Astrocyte (in vitro differentiated cells and primary cell): ENCODE results near the gene FFAR2. TPM values are rescaled to one million over a fixed set of nuclear protein-coding genes. Genes with fewer than 3 reads are reported as not detected.

ENCODE experiments used
- DNase-seq: peaks from one replicate; pipeline ENCODE4 v3.0.0-alpha.2; 2010; ENCODE audit warnings: low read depth
- FAIRE-seq: peaks from 2 replicates; lab custom pipeline; 2011; peaks lifted over from hg19 to GRCh38; lab: Jason Lieb, UNC
- H2AFZ ChIP-seq: 2 replicates; pipeline ENCODE4 v1.6.0; 2012; ENCODE audit warnings: low read depth, low read length, inconsistent platforms
- H3K27ac ChIP-seq: 2 replicates; pipeline ENCODE4 v1.5.1; 2011; ENCODE audit warnings: low read depth, low read length, inconsistent platforms
- H3K27me3 ChIP-seq: 2 replicates; pipeline ENCODE4 v1.6.0; 2011; ENCODE audit warnings: low read length, inconsistent platforms; ENCODE audit not compliant: insufficient read depth
- H3K36me3 ChIP-seq: 2 replicates; pipeline ENCODE4 v1.5.1; 2011; ENCODE audit warnings: low read length, inconsistent platforms; ENCODE audit not compliant: insufficient read depth
- H3K4me1 ChIP-seq: 2 replicates; pipeline ENCODE4 v1.5.1; 2011; ENCODE audit warnings: low read length, inconsistent platforms; ENCODE audit not compliant: insufficient read depth
- H3K4me2 ChIP-seq: 2 replicates; pipeline ENCODE4 v1.6.0; 2012; ENCODE audit warnings: low read length, inconsistent platforms
- H3K4me3 ChIP-seq: 2 replicates; pipeline ENCODE4 v1.5.1; 2011; ENCODE audit warnings: low read depth, mild to moderate bottlenecking, low read length, inconsistent platforms; ENCODE audit not compliant: insufficient read depth
- H3K79me2 ChIP-seq: 2 replicates; pipeline ENCODE4 v1.6.0; 2012; ENCODE audit warnings: mild to moderate bottlenecking, low read length, inconsistent platforms; ENCODE audit not compliant: insufficient read depth
- H3K9ac ChIP-seq: 2 replicates; pipeline ENCODE4 v1.6.0; 2012; ENCODE audit warnings: mild to moderate bottlenecking, low read length, inconsistent platforms
- H3K9me3 ChIP-seq: 2 replicates; pipeline ENCODE4 v1.5.1; 2012; ENCODE audit warnings: low read depth, mild to moderate bottlenecking, low read length, inconsistent platforms; ENCODE audit not compliant: insufficient read depth
- H4K20me1 ChIP-seq: 2 replicates; pipeline ENCODE4 v1.6.0; 2012; ENCODE audit warnings: low read length, inconsistent platforms; ENCODE audit not compliant: insufficient read depth
- H3K27ac Mint-ChIP-seq: one replicate; pipeline ENCODE4 v1.8.0; 2021; ENCODE audit warnings: mild to moderate bottlenecking, mixed read lengths; ENCODE audit not compliant: unreplicated experiment
- H3K27me3 Mint-ChIP-seq: one replicate; pipeline ENCODE4 v1.8.0; 2021; ENCODE audit warnings: low read depth, mixed read lengths; ENCODE audit not compliant: unreplicated experiment
- H3K36me3 Mint-ChIP-seq: one replicate; pipeline ENCODE4 v1.8.0; 2021; ENCODE audit warnings: low read depth, mixed read lengths; ENCODE audit not compliant: unreplicated experiment
- H3K4me1 Mint-ChIP-seq: one replicate; pipeline ENCODE4 v1.8.0; 2021; ENCODE audit warnings: low read depth, mixed read lengths; ENCODE audit not compliant: unreplicated experiment
- H3K4me3 Mint-ChIP-seq: one replicate; pipeline ENCODE4 v1.8.0; 2021; ENCODE audit warnings: mild to moderate bottlenecking, moderate library complexity, mixed read lengths; ENCODE audit not compliant: unreplicated experiment
- H3K9me3 Mint-ChIP-seq: one replicate; pipeline ENCODE4 v1.8.0; 2021; ENCODE audit warnings: mild to moderate bottlenecking, mixed read lengths; ENCODE audit not compliant: unreplicated experiment
- EZH2 ChIP-seq: IDR thresholded peaks from 2 replicates; pipeline ENCODE4 v1.6.1; 2012; ENCODE audit warnings: mild to moderate bottlenecking, low read length, inconsistent platforms; ENCODE audit not compliant: insufficient read depth
- total RNA-seq: library from RNA; stranded (reverse); gene quantifications from 2 replicates; pipeline ENCODE4 v1.2.1, GENCODE V29; 2021
- TF ChIP-seq, protein P1 (sequence below): IDR thresholded peaks from 2 replicates; pipeline ENCODE4 v1.5.1; 2011; ENCODE audit warnings: low read depth, mild to moderate bottlenecking, inconsistent platforms, low read length, moderate library complexity; ENCODE audit not compliant: insufficient read depth

Gene FFAR2
- total RNA-seq, 1 donor from 2014 or later: not detected

DNA sequence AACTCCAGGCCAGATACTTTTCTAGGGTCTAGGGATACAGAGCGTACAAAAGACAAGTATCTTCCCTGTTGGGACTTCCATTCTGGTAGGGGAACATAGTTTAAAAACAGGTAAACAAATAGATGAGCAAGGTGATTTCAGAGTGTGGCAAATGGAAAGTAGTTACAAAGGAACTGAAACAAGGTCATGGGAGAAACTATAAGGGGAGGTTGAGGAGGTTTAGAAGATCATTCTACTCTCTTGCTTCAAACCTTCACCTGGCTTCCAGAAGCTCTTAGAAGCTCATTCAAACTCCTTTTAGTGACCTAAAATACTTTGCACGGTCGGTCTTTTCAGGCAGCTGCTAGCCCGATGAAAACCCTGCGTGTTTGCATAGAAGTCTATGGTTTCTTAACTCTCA is 9.1 kb downstream of the FFAR2 start:
- H3K36me3 Mint-ChIP-seq: peaks cover 3% of the 10 kb centered on the region
- H3K4me3 ChIP-seq: no peak overlapping the region
- H2AFZ ChIP-seq: no peak overlapping the region
- H3K4me3 Mint-ChIP-seq: no peak overlapping the region
- H3K9me3 Mint-ChIP-seq: no peaks in the 10 kb centered on the region
- H3K9me3 ChIP-seq: no peaks in the 10 kb centered on the region
- H3K27ac ChIP-seq: no peak overlapping the region
- DNase-seq: no peak
- no peak overlapping the region for H3K9ac ChIP-seq
- H3K27me3 Mint-ChIP-seq: peaks cover 32% of the 10 kb centered on the region
- no peak overlapping the region for H3K27ac Mint-ChIP-seq
- no peaks in the 10 kb centered on the region for H3K79me2 ChIP-seq
- no peaks in the 10 kb centered on the region for H3K36me3 ChIP-seq
- FAIRE-seq: no peak
- no peaks in the 10 kb centered on the region for H4K20me1 ChIP-seq
- no peaks in the 10 kb centered on the region for H3K27me3 ChIP-seq
- peaks cover 5% of the 10 kb centered on the region for H3K4me1 Mint-ChIP-seq
- H3K4me2 ChIP-seq: no peak overlapping the region
- H3K4me1 ChIP-seq: no peaks in the 10 kb centered on the region
- TF ChIP-seq, protein P1, sequence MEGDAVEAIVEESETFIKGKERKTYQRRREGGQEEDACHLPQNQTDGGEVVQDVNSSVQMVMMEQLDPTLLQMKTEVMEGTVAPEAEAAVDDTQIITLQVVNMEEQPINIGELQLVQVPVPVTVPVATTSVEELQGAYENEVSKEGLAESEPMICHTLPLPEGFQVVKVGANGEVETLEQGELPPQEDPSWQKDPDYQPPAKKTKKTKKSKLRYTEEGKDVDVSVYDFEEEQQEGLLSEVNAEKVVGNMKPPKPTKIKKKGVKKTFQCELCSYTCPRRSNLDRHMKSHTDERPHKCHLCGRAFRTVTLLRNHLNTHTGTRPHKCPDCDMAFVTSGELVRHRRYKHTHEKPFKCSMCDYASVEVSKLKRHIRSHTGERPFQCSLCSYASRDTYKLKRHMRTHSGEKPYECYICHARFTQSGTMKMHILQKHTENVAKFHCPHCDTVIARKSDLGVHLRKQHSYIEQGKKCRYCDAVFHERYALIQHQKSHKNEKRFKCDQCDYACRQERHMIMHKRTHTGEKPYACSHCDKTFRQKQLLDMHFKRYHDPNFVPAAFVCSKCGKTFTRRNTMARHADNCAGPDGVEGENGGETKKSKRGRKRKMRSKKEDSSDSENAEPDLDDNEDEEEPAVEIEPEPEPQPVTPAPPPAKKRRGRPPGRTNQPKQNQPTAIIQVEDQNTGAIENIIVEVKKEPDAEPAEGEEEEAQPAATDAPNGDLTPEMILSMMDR: no peak
- no peak for TF ChIP-seq EZH2

DNA sequence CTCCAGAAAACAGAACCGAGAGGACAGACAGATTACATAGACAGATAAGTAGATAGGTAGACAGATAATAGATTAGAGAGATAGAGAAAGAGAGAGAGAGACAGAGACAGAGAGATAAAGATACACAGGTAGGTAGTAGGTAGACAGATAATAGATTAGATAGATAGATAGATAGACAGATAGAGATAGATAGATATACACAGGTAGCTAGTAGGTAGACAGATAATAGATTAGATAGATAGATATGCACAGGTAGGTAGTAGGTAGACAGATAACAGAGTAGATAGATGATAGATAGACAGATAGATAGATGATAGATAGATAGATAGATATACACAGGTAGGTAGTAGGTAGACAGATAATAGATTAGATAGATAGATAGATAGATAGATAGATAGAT is 10.1 kb downstream of the FFAR2 start:
- H3K36me3 Mint-ChIP-seq: peaks cover 3% of the 10 kb centered on the region
- no peaks in the 10 kb centered on the region for H4K20me1 ChIP-seq
- FAIRE-seq (no peak), DNase-seq (no peak)
- H3K27ac Mint-ChIP-seq: no peak overlapping the region
- H3K4me1 Mint-ChIP-seq: peaks cover 12% of the 10 kb centered on the region
- H3K27ac ChIP-seq: no peak overlapping the region
- H3K79me2 ChIP-seq: no peaks in the 10 kb centered on the region
- H3K9me3 Mint-ChIP-seq: no peaks in the 10 kb centered on the region
- H3K4me3 Mint-ChIP-seq: no peak overlapping the region
- H3K36me3 ChIP-seq: no peaks in the 10 kb centered on the region
- no peaks in the 10 kb centered on the region for H3K4me1 ChIP-seq
- H3K27me3 ChIP-seq: no peaks in the 10 kb centered on the region
- no peak overlapping the region for H3K4me3 ChIP-seq
- H3K9me3 ChIP-seq: no peaks in the 10 kb centered on the region
- no peak overlapping the region for H3K4me2 ChIP-seq
- H3K9ac ChIP-seq: no peak overlapping the region
- H3K27me3 Mint-ChIP-seq: peaks cover 26% of the 10 kb centered on the region
- TF ChIP-seq, protein P1: no peak
- no peak for TF ChIP-seq EZH2
- no peak overlapping the region for H2AFZ ChIP-seq

DNA sequence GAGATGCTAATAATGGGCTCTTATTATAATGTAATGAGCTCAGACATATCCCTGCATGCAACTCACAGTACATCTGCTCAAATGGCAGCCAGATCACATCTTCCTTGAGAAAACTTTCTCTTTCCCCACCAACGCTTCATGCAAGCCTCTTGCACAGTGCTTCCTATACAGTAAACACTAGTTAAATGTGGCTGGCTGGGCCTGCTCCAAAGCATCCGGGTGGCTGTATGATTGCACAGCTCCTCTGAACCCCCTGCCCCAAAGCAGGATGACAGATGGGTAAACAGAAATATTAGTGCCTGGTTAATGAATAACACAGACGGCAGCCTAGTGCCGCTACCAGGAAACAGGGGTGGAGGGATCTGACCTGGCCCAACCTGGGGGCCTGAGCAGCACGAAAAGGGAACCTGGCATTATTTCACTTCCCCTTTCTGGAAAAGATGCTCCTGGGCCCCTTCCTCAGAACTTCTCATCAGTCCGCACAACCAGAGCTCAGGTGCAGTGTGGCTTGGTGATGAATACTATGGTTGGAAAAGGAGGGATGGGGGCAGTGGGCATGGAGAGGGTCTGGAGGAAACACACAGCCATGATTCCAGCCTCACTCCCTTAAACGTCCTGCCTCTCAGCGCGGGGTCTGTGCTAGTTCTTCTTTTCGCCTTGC is 10.8 kb downstream of the FFAR2 start:
- Mint-ChIP-seq H3K27me3 (peaks cover 25% of the 10 kb centered on the region), H3K4me1 (peaks cover 12% of the 10 kb centered on the region), H3K36me3 (peaks cover 3% of the 10 kb centered on the region), H3K9me3 (no peaks in the 10 kb centered on the region), H3K4me3 (no peak overlapping the region), H3K27ac (no peak overlapping the region)
- Histone ChIP-seq H3K4me3 (no peak overlapping the region), H3K9ac (no peak overlapping the region), H4K20me1 (no peaks in the 10 kb centered on the region), H3K27me3 (no peaks in the 10 kb centered on the region), H3K9me3 (no peaks in the 10 kb centered on the region), H2AFZ (no peak overlapping the region), H3K27ac (no peak overlapping the region), H3K79me2 (no peaks in the 10 kb centered on the region), H3K4me1 (no peaks in the 10 kb centered on the region), H3K4me2 (no peak overlapping the region), H3K36me3 (no peaks in the 10 kb centered on the region)
- no peak for DNase-seq
- FAIRE-seq: no peak
- no peak for TF ChIP-seq EZH2
- TF ChIP-seq, protein P1: no peak
